ENCODE results near the gene OR10A6.

DNA sequence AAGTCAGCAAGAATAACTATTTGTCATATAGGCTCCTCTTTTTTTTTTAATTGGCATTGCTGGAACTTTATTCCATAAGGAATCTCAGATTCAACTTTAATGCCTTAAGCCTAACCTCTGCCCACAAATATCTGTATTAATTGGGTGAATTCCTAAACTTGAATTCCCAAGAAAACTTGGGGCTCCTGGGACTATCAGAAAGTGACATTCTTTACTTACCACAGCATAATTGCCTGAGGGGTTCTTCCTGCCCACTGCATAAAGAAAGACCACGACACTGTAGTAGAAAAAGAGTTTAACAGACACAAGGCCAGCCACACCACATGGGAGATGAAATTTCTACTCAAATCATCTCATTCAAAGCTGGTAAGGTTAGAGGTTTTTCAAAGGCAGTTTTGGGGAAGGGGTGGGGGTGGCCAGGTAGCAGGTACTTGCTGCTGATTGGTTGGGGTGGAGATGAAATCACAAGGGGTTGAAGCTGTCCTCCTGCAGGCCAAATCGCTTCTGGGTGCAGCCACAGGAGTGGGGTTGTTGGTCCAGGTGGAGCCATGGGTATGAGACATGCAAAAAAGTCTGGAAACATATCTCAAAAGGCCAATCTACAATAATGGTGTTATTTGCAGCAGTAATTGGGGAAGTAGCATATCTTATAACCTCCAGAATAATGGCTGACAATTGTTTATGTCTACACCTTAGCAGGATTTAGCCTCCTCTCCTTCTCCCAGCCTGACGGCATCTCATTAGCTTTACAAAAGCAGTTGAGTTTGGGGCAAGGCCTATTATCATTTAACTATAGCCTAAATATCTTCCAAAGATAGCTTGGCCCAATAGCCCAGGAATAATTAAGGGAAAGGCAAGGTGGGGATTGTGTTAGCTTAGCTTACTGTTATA lies 38.9 kb upstream of the OR10A6 start:
- TF ChIP-seq, protein P1, sequence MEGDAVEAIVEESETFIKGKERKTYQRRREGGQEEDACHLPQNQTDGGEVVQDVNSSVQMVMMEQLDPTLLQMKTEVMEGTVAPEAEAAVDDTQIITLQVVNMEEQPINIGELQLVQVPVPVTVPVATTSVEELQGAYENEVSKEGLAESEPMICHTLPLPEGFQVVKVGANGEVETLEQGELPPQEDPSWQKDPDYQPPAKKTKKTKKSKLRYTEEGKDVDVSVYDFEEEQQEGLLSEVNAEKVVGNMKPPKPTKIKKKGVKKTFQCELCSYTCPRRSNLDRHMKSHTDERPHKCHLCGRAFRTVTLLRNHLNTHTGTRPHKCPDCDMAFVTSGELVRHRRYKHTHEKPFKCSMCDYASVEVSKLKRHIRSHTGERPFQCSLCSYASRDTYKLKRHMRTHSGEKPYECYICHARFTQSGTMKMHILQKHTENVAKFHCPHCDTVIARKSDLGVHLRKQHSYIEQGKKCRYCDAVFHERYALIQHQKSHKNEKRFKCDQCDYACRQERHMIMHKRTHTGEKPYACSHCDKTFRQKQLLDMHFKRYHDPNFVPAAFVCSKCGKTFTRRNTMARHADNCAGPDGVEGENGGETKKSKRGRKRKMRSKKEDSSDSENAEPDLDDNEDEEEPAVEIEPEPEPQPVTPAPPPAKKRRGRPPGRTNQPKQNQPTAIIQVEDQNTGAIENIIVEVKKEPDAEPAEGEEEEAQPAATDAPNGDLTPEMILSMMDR (IDR thresholded peaks at IDR 0.05): no peak
- TF ChIP-seq POLR2AphosphoS5 (IDR thresholded peaks at IDR 0.05; ENCODE audit: low read depth, low read length): no peak
- no peak for TF ChIP-seq SMC3 (IDR thresholded peaks at IDR 0.05; ENCODE audit: low read depth, low read length)
- TF ChIP-seq FOXJ3 (CRISPR knock-in tag; IDR thresholded peaks at IDR 0.05): no peak
- no peak for TF ChIP-seq RAD21 (IDR thresholded peaks at IDR 0.05; ENCODE audit: low read length)
